Measurements from ENCODE around the gene PDE4B. TPM values are rescaled to one million over a fixed set of nuclear protein-coding genes. Genes with fewer than 3 reads are reported as not detected.

PDE4B gene
- polyA plus RNA-seq, 4 donors, result 1.1 to 5.2 (median 3.7) TPM

- H3K36me3 ChIP-seq (ENCODE audit: control insufficient read depth in 3 of 3, insufficient read depth in 2 of 3, low read depth in 1 of 3, low read length in 3 of 3), result no peaks in the 10 kb centered on the region
- H3K4me3 ChIP-seq (ENCODE audit: low read depth in 1 of 3, low read length in 3 of 3), result no peak overlapping the region
- H3K27ac ChIP-seq (ENCODE audit: low read depth in 1 of 3, low read length in 2 of 3), result no peak overlapping the region
- WGBS, 3 donors, result 60 to 64% (median 62%) methylated on average over 2 of the region's 2 CpGs
- no peaks in the 10 kb centered on the region for H3K9me3 ChIP-seq (ENCODE audit: control insufficient read depth in 2 of 2, insufficient read depth in 1 of 2, low read depth in 1 of 2, low read length in 1 of 2)
- H3K27me3 ChIP-seq (ENCODE audit: control insufficient read depth in 3 of 3, insufficient read depth in 3 of 3, low read length in 3 of 3), result no peaks in the 10 kb centered on the region
- no peaks in the 10 kb centered on the region for H3K4me1 ChIP-seq (ENCODE audit: control insufficient read depth in 3 of 3, insufficient read depth in 2 of 3, low read depth in 1 of 3, low read length in 2 of 3)
- no peak for FAIRE-seq
- no peak for DNase-seq
Observed at GRCh38 chr1:65939636-65940035, 146.9 kb downstream of the PDE4B start.

GRCh38 chr1:65940126-65940525, 147.4 kb downstream of the PDE4B start:
- no peak for FAIRE-seq

DNA sequence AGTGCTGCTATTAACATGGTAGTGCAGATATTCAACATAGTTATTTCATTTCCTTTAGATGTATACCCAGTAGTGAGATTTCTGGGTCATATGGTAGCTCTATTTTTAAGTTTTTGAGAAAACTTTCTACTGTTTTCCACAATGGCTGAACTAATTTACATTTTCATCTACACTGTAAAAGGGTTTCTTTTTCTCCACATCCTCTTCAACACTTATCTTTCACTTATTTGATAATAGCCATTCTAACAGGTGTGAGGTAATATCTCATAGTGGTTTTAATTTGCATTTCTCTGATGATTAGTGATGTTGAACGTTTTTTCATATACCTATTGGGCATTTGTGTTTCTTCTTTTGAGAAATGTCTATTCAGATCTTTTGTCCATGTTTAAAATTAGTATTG, 149.8 kb downstream of the PDE4B start:
- no peak for FAIRE-seq
- Histone ChIP-seq H3K4me1 (ENCODE audit: control insufficient read depth in 3 of 3, insufficient read depth in 2 of 3, low read depth in 1 of 3, low read length in 2 of 3) (no peaks in the 10 kb centered on the region), H3K27me3 (ENCODE audit: control insufficient read depth in 3 of 3, insufficient read depth in 3 of 3, low read length in 3 of 3) (no peaks in the 10 kb centered on the region), H3K36me3 (ENCODE audit: control insufficient read depth in 3 of 3, insufficient read depth in 2 of 3, low read depth in 1 of 3, low read length in 3 of 3) (no peaks in the 10 kb centered on the region), H3K27ac (ENCODE audit: low read depth in 1 of 3, low read length in 2 of 3) (no peak overlapping the region), H3K4me3 (ENCODE audit: low read depth in 1 of 3, low read length in 3 of 3) (no peak overlapping the region), H3K9me3 (ENCODE audit: control insufficient read depth in 2 of 2, insufficient read depth in 1 of 2, low read depth in 1 of 2, low read length in 1 of 2) (no peaks in the 10 kb centered on the region)
- DNase-seq, result no peak
- 0 to 18% (median 6%) methylated on average over 1 of the region's 1 CpG for WGBS, 3 donors

More at GRCh38 chr1:65940126-65940525, 147.4 kb downstream of the PDE4B start:
- WGBS, 3 donors, result 71 to 79% (median 79%) methylated on average over 4 of the region's 4 CpGs
- Histone ChIP-seq H3K27me3 (ENCODE audit: control insufficient read depth in 3 of 3, insufficient read depth in 3 of 3, low read length in 3 of 3) (no peaks in the 10 kb centered on the region), H3K36me3 (ENCODE audit: control insufficient read depth in 3 of 3, insufficient read depth in 2 of 3, low read depth in 1 of 3, low read length in 3 of 3) (no peaks in the 10 kb centered on the region), H3K4me1 (ENCODE audit: control insufficient read depth in 3 of 3, insufficient read depth in 2 of 3, low read depth in 1 of 3, low read length in 2 of 3) (no peaks in the 10 kb centered on the region), H3K9me3 (ENCODE audit: control insufficient read depth in 2 of 2, insufficient read depth in 1 of 2, low read depth in 1 of 2, low read length in 1 of 2) (no peaks in the 10 kb centered on the region), H3K27ac (ENCODE audit: low read depth in 1 of 3, low read length in 2 of 3) (no peak overlapping the region), H3K4me3 (ENCODE audit: low read depth in 1 of 3, low read length in 3 of 3) (no peak overlapping the region)
- DNase-seq, result no peak

GRCh38 chr1:65946376-65946775, 153.7 kb downstream of the PDE4B start:
- Histone ChIP-seq H3K9me3 (ENCODE audit: control insufficient read depth in 2 of 2, insufficient read depth in 1 of 2, low read depth in 1 of 2, low read length in 1 of 2) (no peaks in the 10 kb centered on the region), H3K4me1 (ENCODE audit: control insufficient read depth in 3 of 3, insufficient read depth in 2 of 3, low read depth in 1 of 3, low read length in 2 of 3) (no peaks in the 10 kb centered on the region), H3K36me3 (ENCODE audit: control insufficient read depth in 3 of 3, insufficient read depth in 2 of 3, low read depth in 1 of 3, low read length in 3 of 3) (no peaks in the 10 kb centered on the region), H3K4me3 (ENCODE audit: low read depth in 1 of 3, low read length in 3 of 3) (no peak overlapping the region), H3K27me3 (ENCODE audit: control insufficient read depth in 3 of 3, insufficient read depth in 3 of 3, low read length in 3 of 3) (no peaks in the 10 kb centered on the region), H3K27ac (ENCODE audit: low read depth in 1 of 3, low read length in 2 of 3) (no peak overlapping the region)
- WGBS, 3 donors, result 31 to 69% (median 44%) methylated on average over 1 of the region's 1 CpG
- FAIRE-seq (no peak), DNase-seq (no peak)

- H3K36me3 ChIP-seq (ENCODE audit: control insufficient read depth in 3 of 3, insufficient read depth in 2 of 3, low read depth in 1 of 3, low read length in 3 of 3), result no peaks in the 10 kb centered on the region
- WGBS, 3 donors, result 84 to 88% (median 85%) methylated on average over 5 of the region's 5 CpGs
- no peak overlapping the region for H3K27ac ChIP-seq (ENCODE audit: low read depth in 1 of 3, low read length in 2 of 3)
- no peaks in the 10 kb centered on the region for H3K27me3 ChIP-seq (ENCODE audit: control insufficient read depth in 3 of 3, insufficient read depth in 3 of 3, low read length in 3 of 3)
- H3K9me3 ChIP-seq (ENCODE audit: control insufficient read depth in 2 of 2, insufficient read depth in 1 of 2, low read depth in 1 of 2, low read length in 1 of 2), result no peaks in the 10 kb centered on the region
- FAIRE-seq, result no peak
- no peak overlapping the region for H3K4me3 ChIP-seq (ENCODE audit: low read depth in 1 of 3, low read length in 3 of 3)
- no peak for DNase-seq
- H3K4me1 ChIP-seq (ENCODE audit: control insufficient read depth in 3 of 3, insufficient read depth in 2 of 3, low read depth in 1 of 3, low read length in 2 of 3), result no peaks in the 10 kb centered on the region
Observed at GRCh38 chr1:65946960-65947359, 154.3 kb downstream of the PDE4B start.

- FAIRE-seq, result no peak
Observed at GRCh38 chr1:65948609-65949229, 156.0 kb downstream of the PDE4B start.

DNA sequence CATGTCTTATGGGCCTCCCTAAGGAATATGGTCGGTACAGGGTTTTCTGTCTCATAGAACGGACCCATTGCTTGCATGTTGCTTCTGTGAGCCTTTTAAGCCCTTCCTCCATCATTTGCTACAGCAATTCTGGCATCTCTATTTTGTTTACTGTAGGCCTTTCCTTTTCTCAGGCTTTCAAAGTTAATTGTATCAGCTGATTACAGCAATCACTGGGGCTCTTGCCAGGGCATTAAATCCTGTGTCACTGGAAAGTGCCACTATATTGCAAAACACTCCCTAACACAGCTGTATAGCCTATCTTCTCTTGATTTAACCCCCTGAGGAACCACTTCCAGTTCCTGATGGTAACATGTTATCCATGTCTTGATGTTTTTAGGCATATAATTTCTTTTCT, 156.5 kb downstream of the PDE4B start:
- WGBS, 3 donors, result 77 to 83% (median 79%) methylated on average over 2 of the region's 2 CpGs
- Histone ChIP-seq H3K4me3 (ENCODE audit: low read depth in 1 of 3, low read length in 3 of 3) (no peak overlapping the region), H3K27me3 (ENCODE audit: control insufficient read depth in 3 of 3, insufficient read depth in 3 of 3, low read length in 3 of 3) (no peaks in the 10 kb centered on the region), H3K27ac (ENCODE audit: low read depth in 1 of 3, low read length in 2 of 3) (no peak overlapping the region), H3K36me3 (ENCODE audit: control insufficient read depth in 3 of 3, insufficient read depth in 2 of 3, low read depth in 1 of 3, low read length in 3 of 3) (no peaks in the 10 kb centered on the region), H3K9me3 (ENCODE audit: control insufficient read depth in 2 of 2, insufficient read depth in 1 of 2, low read depth in 1 of 2, low read length in 1 of 2) (no peaks in the 10 kb centered on the region), H3K4me1 (ENCODE audit: control insufficient read depth in 3 of 3, insufficient read depth in 2 of 3, low read depth in 1 of 3, low read length in 2 of 3) (no peaks in the 10 kb centered on the region)
- FAIRE-seq, result no peak
- DNase-seq, result no peak

More at GRCh38 chr1:65948609-65949229, 156.0 kb downstream of the PDE4B start:
- Histone ChIP-seq H3K36me3 (ENCODE audit: control insufficient read depth in 3 of 3, insufficient read depth in 2 of 3, low read depth in 1 of 3, low read length in 3 of 3) (no peaks in the 10 kb centered on the region), H3K9me3 (ENCODE audit: control insufficient read depth in 2 of 2, insufficient read depth in 1 of 2, low read depth in 1 of 2, low read length in 1 of 2) (no peaks in the 10 kb centered on the region), H3K4me3 (ENCODE audit: low read depth in 1 of 3, low read length in 3 of 3) (no peak overlapping the region), H3K4me1 (ENCODE audit: control insufficient read depth in 3 of 3, insufficient read depth in 2 of 3, low read depth in 1 of 3, low read length in 2 of 3) (no peaks in the 10 kb centered on the region), H3K27me3 (ENCODE audit: control insufficient read depth in 3 of 3, insufficient read depth in 3 of 3, low read length in 3 of 3) (no peaks in the 10 kb centered on the region), H3K27ac (ENCODE audit: low read depth in 1 of 3, low read length in 2 of 3) (no peak overlapping the region)
- WGBS, 3 donors, result 86 to 88% (median 87%) methylated on average over 7 of the region's 7 CpGs
- DNase-seq, result no peak

- no peaks in the 10 kb centered on the region for H3K4me1 ChIP-seq (ENCODE audit: control insufficient read depth in 3 of 3, insufficient read depth in 2 of 3, low read depth in 1 of 3, low read length in 2 of 3)
- H3K27ac ChIP-seq (ENCODE audit: low read depth in 1 of 3, low read length in 2 of 3), result no peak overlapping the region
- H3K36me3 ChIP-seq (ENCODE audit: control insufficient read depth in 3 of 3, insufficient read depth in 2 of 3, low read depth in 1 of 3, low read length in 3 of 3), result no peaks in the 10 kb centered on the region
- H3K4me3 ChIP-seq (ENCODE audit: low read depth in 1 of 3, low read length in 3 of 3), result no peak overlapping the region
- no peak for FAIRE-seq
- no peaks in the 10 kb centered on the region for H3K27me3 ChIP-seq (ENCODE audit: control insufficient read depth in 3 of 3, insufficient read depth in 3 of 3, low read length in 3 of 3)
- H3K9me3 ChIP-seq (ENCODE audit: control insufficient read depth in 2 of 2, insufficient read depth in 1 of 2, low read depth in 1 of 2, low read length in 1 of 2), result no peaks in the 10 kb centered on the region
- 63 to 82% (median 75%) methylated on average over 3 of the region's 3 CpGs for WGBS, 3 donors
- no peak for DNase-seq
Observed at GRCh38 chr1:65949933-65950332, 157.2 kb downstream of the PDE4B start.

DNA sequence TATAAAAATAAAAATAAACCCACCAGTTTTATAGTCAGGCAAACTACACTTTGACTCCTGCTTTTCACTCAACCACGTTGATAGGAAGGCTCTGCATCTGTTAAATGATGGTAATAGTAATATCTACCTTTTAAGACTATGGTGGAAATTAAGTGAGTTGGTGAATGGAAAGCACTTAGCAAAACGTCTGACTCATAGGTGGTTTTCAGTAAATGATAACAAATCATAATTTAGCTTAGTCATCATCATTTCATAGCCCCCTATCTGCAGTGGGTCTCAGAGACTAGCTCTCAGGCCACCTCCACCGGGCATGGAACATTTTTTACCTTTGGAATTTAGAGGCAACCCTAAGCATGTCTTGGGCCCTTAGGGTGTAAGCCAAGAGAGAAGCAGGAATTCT, 160.0 kb downstream of the PDE4B start:
- no peaks in the 10 kb centered on the region for H3K4me1 ChIP-seq (ENCODE audit: control insufficient read depth in 3 of 3, insufficient read depth in 2 of 3, low read depth in 1 of 3, low read length in 2 of 3)
- H3K36me3 ChIP-seq (ENCODE audit: control insufficient read depth in 3 of 3, insufficient read depth in 2 of 3, low read depth in 1 of 3, low read length in 3 of 3), result no peaks in the 10 kb centered on the region
- no peaks in the 10 kb centered on the region for H3K27me3 ChIP-seq (ENCODE audit: control insufficient read depth in 3 of 3, insufficient read depth in 3 of 3, low read length in 3 of 3)
- H3K27ac ChIP-seq (ENCODE audit: low read depth in 1 of 3, low read length in 2 of 3), result no peak overlapping the region
- no peaks in the 10 kb centered on the region for H3K9me3 ChIP-seq (ENCODE audit: control insufficient read depth in 2 of 2, insufficient read depth in 1 of 2, low read depth in 1 of 2, low read length in 1 of 2)
- no peak overlapping the region for H3K4me3 ChIP-seq (ENCODE audit: low read depth in 1 of 3, low read length in 3 of 3)
- FAIRE-seq (no peak), DNase-seq (no peak)
- WGBS, 3 donors, result 35 to 51% (median 36%) methylated on average over 3 of the region's 3 CpGs
